Kidney (tissue), 22 donors: Measurements from ENCODE around the gene TMIE. TPM values are rescaled to one million over a fixed set of nuclear protein-coding genes. Genes with fewer than 3 reads are reported as not detected.

Experiments
- DNase-seq, 5 donors: peaks; one replicate each; pipeline ENCODE4 v3.0.0-alpha.2; 2013 to 2020
- FAIRE-seq: peaks from 2 replicates; lab custom pipeline; 2012; peaks lifted over from hg19 to GRCh38; lab: Jason Lieb, UNC
- H3K27ac ChIP-seq, 2 donors: one replicate each; pipeline ENCODE4 v1.7.0; 2013; ENCODE audit warnings: low read depth in 2 of 2, low read length in 2 of 2, inconsistent platforms in 1 of 2
- H3K27me3 ChIP-seq: one replicate; pipeline ENCODE4 v1.7.1; 2013; ENCODE audit warnings: low read length, inconsistent platforms; ENCODE audit not compliant: control insufficient read depth, insufficient read depth
- H3K36me3 ChIP-seq, 3 donors: one replicate each; pipeline versions ENCODE4 v1.7.0 to v1.7.1; 2013; ENCODE audit warnings: low read length in 3 of 3, control low read depth in 1 of 3, inconsistent platforms in 1 of 3; ENCODE audit not compliant: insufficient read depth in 3 of 3, control insufficient read depth in 2 of 3
- H3K4me1 ChIP-seq, 3 donors: one replicate each; pipeline versions ENCODE4 v1.7.0 to v1.7.1; 2013; ENCODE audit warnings: low read length in 3 of 3, inconsistent platforms in 1 of 3, low read depth in 1 of 3; ENCODE audit not compliant: control insufficient read depth in 2 of 3, insufficient read depth in 2 of 3
- H3K4me3 ChIP-seq, 3 donors: one replicate each; pipeline versions ENCODE4 v1.7.0 to v1.8.1; 2013; ENCODE audit warnings: low read length in 3 of 3, control low read depth in 1 of 3, inconsistent platforms in 1 of 3
- H3K9ac ChIP-seq, 3 donors: one replicate each; pipeline versions ENCODE4 v1.7.0 to v1.7.1; 2013; ENCODE audit warnings: low read length in 3 of 3, control low read depth in 1 of 3, inconsistent platforms in 1 of 3
- H3K9me3 ChIP-seq, 3 donors: one replicate each; pipeline versions ENCODE4 v1.7.0 to v1.7.1; 2013; ENCODE audit warnings: low read length in 3 of 3, control low read depth in 1 of 3, inconsistent platforms in 1 of 3; ENCODE audit not compliant: control insufficient read depth in 2 of 3, insufficient read depth in 1 of 3
- intact Hi-C: fragments of 100-400 bp; cut with DNase I; formaldehyde crosslinking; loops from one replicate; pipeline ENCODE4 v1.11.1; 2022
- long read RNA-seq, 10 donors: library from polyadenylated mRNA in 1 of 10; unstranded in 1 of 10; transcript quantifications; one replicate each; pipeline ENCODE4 v2.0.0 and lab custom pipeline, GENCODE V29; 2021 to 2026
- polyA plus RNA-seq: library from polyadenylated mRNA; stranded (reverse); fragments of 350-450 nt; fragmentation: Illumina TruSeq; extraction: RNeasy Lipid Tissue Mini Kit (QIAGEN cat#74804); gene quantifications from one replicate; pipeline ENCODE4 v1.2.3, GENCODE V29; 2014; ENCODE audit warnings: low read depth, low replicate concordance; ENCODE audit not compliant: insufficient read depth
- total RNA-seq: library from RNA; stranded (reverse); fragmentation: NEBNext Ultra II Directional; extraction: Animal tissue kit (Norgen Biotek cat#: 25700); gene quantifications from one replicate; pipeline ENCODE4 v1.2.1, GENCODE V29; 2021
- TF ChIP-seq, protein P1 (sequence below): IDR thresholded peaks from 3 replicates; pipeline ENCODE4 v1.5.1; 2012; ENCODE audit warnings: mild to moderate bottlenecking, moderate library complexity, borderline replicate concordance; ENCODE audit not compliant: insufficient read depth; ENCODE audit errors: extremely low read depth
- donor health status: control.
- donor health status: control.
- donor health status: control.
- donor health status: control.
- donor health status: control.
- donor health status: DM: yes; HTN: yes; CAD: no.
- donor health status: Normal renal cell carcinoma (clear cell type).

Gene TMIE, protein sequence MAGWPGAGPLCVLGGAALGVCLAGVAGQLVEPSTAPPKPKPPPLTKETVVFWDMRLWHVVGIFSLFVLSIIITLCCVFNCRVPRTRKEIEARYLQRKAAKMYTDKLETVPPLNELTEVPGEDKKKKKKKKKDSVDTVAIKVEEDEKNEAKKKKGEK
- 0.79 TPM for total RNA-seq
- polyA plus RNA-seq: 1.3 TPM
- long read RNA-seq, donor 1: 0 reads
- long read RNA-seq, donor 2: 0 reads
- long read RNA-seq, donor 3: 0 reads
- long read RNA-seq, donor 4: 0 reads
- long read RNA-seq, donor 5: 0 reads
- long read RNA-seq, donor 6: 0 reads
- long read RNA-seq, donor 7, partial matches to known transcripts: 1 of 5 reads
- long read RNA-seq, donor 7, other reads (novel, unspliced or antisense): 0 of 5 reads
- long read RNA-seq, donor 8, partial matches to known transcripts: 0 of 1 reads
- long read RNA-seq, donor 8, other reads (novel, unspliced or antisense): 0 of 1 reads
- long read RNA-seq, donor 9: 0 reads
- long read RNA-seq, donor 10: 0 reads

DNA sequence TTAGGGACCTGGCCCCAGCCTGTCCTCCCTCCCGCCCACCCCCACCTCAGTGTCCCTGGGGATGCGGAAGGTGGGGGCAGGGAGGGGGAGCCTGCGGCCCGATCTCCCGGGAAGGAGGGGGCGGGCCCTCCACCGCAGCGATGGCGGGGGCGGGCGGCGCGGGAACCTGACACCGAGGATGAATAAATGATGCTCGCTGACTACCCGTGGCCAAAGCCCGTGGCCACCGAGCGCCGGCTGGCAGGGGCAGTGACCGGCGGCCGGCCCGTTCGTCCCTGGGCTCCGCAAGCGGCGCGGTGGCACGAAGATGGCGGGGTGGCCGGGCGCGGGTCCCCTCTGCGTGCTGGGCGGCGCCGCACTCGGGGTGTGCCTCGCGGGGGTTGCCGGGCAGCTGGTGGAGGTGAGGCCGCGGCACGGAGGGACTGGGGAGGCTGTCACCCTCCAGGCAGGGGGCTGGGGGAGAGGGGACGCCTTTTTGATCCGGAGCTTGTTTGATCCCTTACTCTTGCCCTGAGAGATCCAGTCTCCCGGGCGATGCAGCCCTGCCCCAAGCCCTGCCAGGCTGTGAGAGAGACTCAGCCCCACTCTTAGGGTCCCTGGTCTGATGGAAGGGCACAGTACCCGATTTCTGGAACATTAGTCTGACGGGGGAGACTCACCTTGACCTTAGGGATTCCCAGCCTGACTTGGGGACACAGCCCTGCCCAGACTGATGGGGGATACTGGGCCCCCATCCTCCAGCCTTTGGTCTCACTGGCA, at the start of gene TMIE:
Gene TMIE, plus strand, starts transcription at position 212 of the 759 bp plus-strand sequence. Its CDS starts 96 bp downstream, at position 308.
- H3K4me1 ChIP-seq: peaks cover 0 to 25% (median 13%) of the 10 kb centered on the region in 3 donors
- H3K36me3 ChIP-seq: no peaks in the 10 kb centered on the region
- H3K9ac ChIP-seq: no peak within 1 kb of the TSS
- H3K27me3 ChIP-seq: no peaks in the 10 kb centered on the region
- H3K27ac ChIP-seq: no peak within 1 kb of the TSS
- DNase-seq (peak in 3 of 5 donors; percentile 35 to 73 (median 40)), FAIRE-seq (no peak)
- no peak within 1 kb of the TSS for H3K4me3 ChIP-seq
- H3K9me3 ChIP-seq: no peaks in the 10 kb centered on the region
- intact Hi-C loops: no loop called here
- TF ChIP-seq, protein P1, sequence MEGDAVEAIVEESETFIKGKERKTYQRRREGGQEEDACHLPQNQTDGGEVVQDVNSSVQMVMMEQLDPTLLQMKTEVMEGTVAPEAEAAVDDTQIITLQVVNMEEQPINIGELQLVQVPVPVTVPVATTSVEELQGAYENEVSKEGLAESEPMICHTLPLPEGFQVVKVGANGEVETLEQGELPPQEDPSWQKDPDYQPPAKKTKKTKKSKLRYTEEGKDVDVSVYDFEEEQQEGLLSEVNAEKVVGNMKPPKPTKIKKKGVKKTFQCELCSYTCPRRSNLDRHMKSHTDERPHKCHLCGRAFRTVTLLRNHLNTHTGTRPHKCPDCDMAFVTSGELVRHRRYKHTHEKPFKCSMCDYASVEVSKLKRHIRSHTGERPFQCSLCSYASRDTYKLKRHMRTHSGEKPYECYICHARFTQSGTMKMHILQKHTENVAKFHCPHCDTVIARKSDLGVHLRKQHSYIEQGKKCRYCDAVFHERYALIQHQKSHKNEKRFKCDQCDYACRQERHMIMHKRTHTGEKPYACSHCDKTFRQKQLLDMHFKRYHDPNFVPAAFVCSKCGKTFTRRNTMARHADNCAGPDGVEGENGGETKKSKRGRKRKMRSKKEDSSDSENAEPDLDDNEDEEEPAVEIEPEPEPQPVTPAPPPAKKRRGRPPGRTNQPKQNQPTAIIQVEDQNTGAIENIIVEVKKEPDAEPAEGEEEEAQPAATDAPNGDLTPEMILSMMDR: no peak

DNA sequence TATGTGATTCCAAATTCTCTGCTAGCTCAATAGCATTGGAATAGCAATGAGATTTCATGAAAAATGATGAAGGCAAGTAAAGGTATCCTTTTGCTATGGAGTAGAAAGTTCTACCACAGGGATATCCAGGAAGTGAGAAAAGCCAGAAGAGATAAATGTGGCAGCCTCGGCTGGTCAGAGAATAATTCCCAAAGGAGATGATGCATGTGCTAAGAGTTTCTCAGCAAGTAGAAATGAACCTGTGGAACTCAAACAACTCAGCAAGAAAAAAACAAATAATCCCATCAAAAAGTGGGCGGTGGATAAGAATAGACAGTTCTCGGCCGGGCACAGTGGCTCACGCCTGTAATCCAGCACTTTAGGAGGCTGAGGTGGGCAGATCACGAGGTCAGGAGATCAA, 45.9 kb upstream of the TMIE start:
- Histone ChIP-seq H3K9ac (no peak overlapping the region), H3K9me3 (peaks cover 0 to 7% (median 0%) of the 10 kb centered on the region in 3 donors), H3K4me3 (no peak overlapping the region), H3K27me3 (no peaks in the 10 kb centered on the region), H3K27ac (no peak overlapping the region), H3K4me1 (peaks cover 0 to 3% (median 0%) of the 10 kb centered on the region in 3 donors), H3K36me3 (no peaks in the 10 kb centered on the region)
- intact Hi-C loops: no loop called here
- FAIRE-seq (no peak), DNase-seq (no peak)
- TF ChIP-seq, protein P1: no peak

DNA sequence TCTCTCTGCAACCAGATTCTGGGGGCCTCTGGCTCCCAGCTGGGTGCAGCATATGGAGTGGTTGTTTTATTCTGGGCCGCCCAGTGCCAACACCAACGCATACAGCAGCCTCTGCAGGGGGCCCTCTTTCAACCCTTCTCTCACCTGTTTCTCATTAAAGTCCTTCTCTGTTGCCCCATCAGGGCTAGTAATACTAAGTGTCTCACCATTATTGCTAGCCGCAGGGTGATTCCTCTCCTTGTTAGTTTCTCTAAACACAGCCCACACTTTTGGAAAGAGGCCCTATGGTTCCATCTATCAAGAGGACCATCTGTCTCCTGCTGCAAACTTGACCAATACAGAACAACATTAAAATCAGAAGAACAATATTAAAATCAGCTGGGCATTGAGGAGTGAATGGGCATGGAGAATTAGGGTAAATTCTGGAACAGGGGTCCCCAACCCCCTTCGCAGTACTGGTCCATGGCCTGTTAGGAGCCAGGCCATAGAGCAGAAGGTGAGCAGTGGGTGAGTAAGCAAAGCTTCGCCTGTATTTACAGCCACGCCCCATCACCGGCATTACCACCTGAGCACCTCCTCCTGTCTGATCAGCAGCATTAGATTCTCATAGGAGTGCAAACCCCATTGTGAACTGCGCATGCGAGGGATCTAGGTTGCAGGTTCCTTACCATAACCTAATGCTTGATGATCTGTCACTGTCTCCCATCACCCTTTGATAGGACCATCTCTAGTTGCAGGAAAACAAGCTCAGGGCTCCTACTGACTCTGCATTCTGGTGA, 44.2 kb upstream of the TMIE start:
- intact Hi-C loops: no loop called here
- peaks cover 0 to 7% (median 0%) of the 10 kb centered on the region in 3 donors for H3K9me3 ChIP-seq
- no peak for DNase-seq
- no peak overlapping the region for H3K9ac ChIP-seq
- H3K4me3 ChIP-seq: no peak overlapping the region
- H3K27ac ChIP-seq: no peak overlapping the region
- no peaks in the 10 kb centered on the region for H3K27me3 ChIP-seq
- peaks cover 0 to 9% (median 0%) of the 10 kb centered on the region in 3 donors for H3K4me1 ChIP-seq
- no peaks in the 10 kb centered on the region for H3K36me3 ChIP-seq
- TF ChIP-seq, protein P1: no peak
- FAIRE-seq: no peak
